Suprapubic skin (tissue), 4 donors: ENCODE results near the gene TUBG1. TPM values are rescaled to one million over a fixed set of nuclear protein-coding genes. Genes with fewer than 3 reads are reported as not detected.

Experiments used
- DNase-seq, 2 donors: peaks; one replicate each; pipeline ENCODE4 v3.0.0-alpha.2; 2019; ENCODE audit warnings: low spot score in 2 of 2
- H3K27ac ChIP-seq: fragments of 200-600 bp; sonication (generic); one replicate; pipeline ENCODE4 v1.5.1; 2019
- H3K27me3 ChIP-seq: fragments of 200-600 bp; sonication (generic); one replicate; pipeline ENCODE4 v1.5.1; 2019
- H3K36me3 ChIP-seq: fragments of 200-600 bp; sonication (generic); one replicate; pipeline ENCODE4 v1.5.1; 2019
- H3K4me1 ChIP-seq: fragments of 200-600 bp; sonication (generic); one replicate; pipeline ENCODE4 v1.5.1; 2019
- H3K4me3 ChIP-seq: fragments of 200-600 bp; sonication (generic); one replicate; pipeline ENCODE4 v1.5.1; 2019; ENCODE audit warnings: mild to moderate bottlenecking
- H3K9me3 ChIP-seq: fragments of 200-600 bp; sonication (generic); one replicate; pipeline ENCODE4 v1.5.1; 2019
- CTCF ChIP-seq, 2 donors: fragments of 200-600 bp in 1 of 2; fragments of 450-650 bp in 1 of 2; sonication (generic) in 1 of 2; IDR thresholded peaks; one replicate each; pipeline ENCODE4 v1.5.1; 2016 to 2019; ENCODE audit warnings: antibody characterized with exemption in 2 of 2, mild to moderate bottlenecking in 1 of 2, moderate library complexity in 1 of 2
- EP300 ChIP-seq: sonication (generic); formaldehyde crosslinking; IDR thresholded peaks from one replicate; pipeline ENCODE4 v1.6.1; 2017; ENCODE audit warnings: antibody characterized with exemption
- POLR2A ChIP-seq, 2 donors: fragments of 450-650 bp; IDR thresholded peaks; one replicate each; pipeline ENCODE4 v1.6.1; 2017; ENCODE audit warnings: antibody characterized with exemption in 2 of 2, mild to moderate bottlenecking in 2 of 2, moderate library complexity in 2 of 2
- POLR2AphosphoS5 ChIP-seq, 3 donors: sonication (generic); formaldehyde crosslinking; IDR thresholded peaks; one replicate each; pipeline ENCODE4 v1.6.1; 2017; ENCODE audit warnings: antibody characterized with exemption in 3 of 3
- WGBS: methylation state at CpG from one replicate; pipeline ENCODE4 v1.1.5; 2018; 5-methylcytosine and 5-hydroxymethylcytosine counted together
- total RNA-seq, 4 donors: library from RNA; depleted of rRNA; stranded (reverse); fragments of >200 nt; gene quantifications; one replicate each; pipeline ENCODE4 v1.1.0, GENCODE V29; 2016

TUBG1 gene
- total RNA-seq, 4 donors from 2014 or later, result 28.6 to 55.3 (median 54.2) TPM

GRCh38 chr17:42632949-42633444 is 23.5 kb downstream of the TUBG1 start:
- TF ChIP-seq CTCF (IDR thresholded peaks at IDR 0.05) (no peak), POLR2A (IDR thresholded peaks at IDR 0.05) (no peak), EP300 (no peak), POLR2AphosphoS5 (IDR thresholded peaks at IDR 0.05) (no peak)
- no peaks in the 10 kb centered on the region for H3K27me3 ChIP-seq
- peak overlapping the region; percentile 41 for H3K27ac ChIP-seq
- WGBS, result 67% methylated on average over 9 of the region's 9 CpGs
- H3K4me3 ChIP-seq, result no peak overlapping the region
- H3K36me3 ChIP-seq, result no peaks in the 10 kb centered on the region
- peaks cover 13% of the 10 kb centered on the region for H3K4me1 ChIP-seq
- H3K9me3 ChIP-seq, result no peaks in the 10 kb centered on the region
- DNase-seq, result no peak

GRCh38 chr17:42639525-42640113 is 30.1 kb downstream of the TUBG1 start:
- 65% methylated on average over 4 of the region's 7 CpGs for WGBS
- Histone ChIP-seq H3K4me3 (no peak overlapping the region), H3K36me3 (no peaks in the 10 kb centered on the region), H3K9me3 (no peaks in the 10 kb centered on the region), H3K27ac (no peak overlapping the region), H3K4me1 (no peaks in the 10 kb centered on the region), H3K27me3 (no peaks in the 10 kb centered on the region)
- TF ChIP-seq CTCF (IDR thresholded peaks at IDR 0.05), result no peak
- no peak for DNase-seq

- no peaks in the 10 kb centered on the region for H3K9me3 ChIP-seq
- 98% methylated on average over 4 of the region's 4 CpGs for WGBS
- H3K27me3 ChIP-seq, result no peaks in the 10 kb centered on the region
- TF ChIP-seq EP300 (no peak), CTCF (IDR thresholded peaks at IDR 0.05) (no peak), POLR2A (IDR thresholded peaks at IDR 0.05) (no peak), POLR2AphosphoS5 (IDR thresholded peaks at IDR 0.05) (no peak)
- H3K4me3 ChIP-seq, result no peak overlapping the region
- H3K27ac ChIP-seq, result no peak overlapping the region
- no peak for DNase-seq
- H3K4me1 ChIP-seq, result no peaks in the 10 kb centered on the region
- H3K36me3 ChIP-seq, result no peaks in the 10 kb centered on the region
Observed at GRCh38 chr17:42640121-42640520, 30.6 kb downstream of the TUBG1 start.

- Histone ChIP-seq H3K27ac (no peak overlapping the region), H3K4me1 (no peaks in the 10 kb centered on the region), H3K36me3 (no peaks in the 10 kb centered on the region), H3K4me3 (no peak overlapping the region), H3K9me3 (no peaks in the 10 kb centered on the region), H3K27me3 (no peaks in the 10 kb centered on the region)
- WGBS, result 36% methylated on average over 2 of the region's 2 CpGs
- TF ChIP-seq CTCF (IDR thresholded peaks at IDR 0.05) (no peak), POLR2A (IDR thresholded peaks at IDR 0.05) (no peak), EP300 (no peak), POLR2AphosphoS5 (IDR thresholded peaks at IDR 0.05) (no peak)
- no peak for DNase-seq
Observed at GRCh38 chr17:42642336-42642735, 32.9 kb downstream of the TUBG1 start.

- H3K27me3 ChIP-seq, result no peaks in the 10 kb centered on the region
- no peak for DNase-seq
- TF ChIP-seq CTCF (IDR thresholded peaks at IDR 0.05) (no peak), POLR2AphosphoS5 (IDR thresholded peaks at IDR 0.05) (no peak), EP300 (no peak), POLR2A (IDR thresholded peaks at IDR 0.05) (no peak)
- H3K9me3 ChIP-seq, result no peaks in the 10 kb centered on the region
- H3K36me3 ChIP-seq, result no peaks in the 10 kb centered on the region
- 85% methylated on average over 5 of the region's 5 CpGs for WGBS
- H3K4me1 ChIP-seq, result no peaks in the 10 kb centered on the region
- no peak overlapping the region for H3K4me3 ChIP-seq
- no peak overlapping the region for H3K27ac ChIP-seq
Observed at GRCh38 chr17:42647778-42648177, 38.3 kb downstream of the TUBG1 start.
